IMR-90 (cell line): ENCODE data around the gene PTCSC3. TPM values are rescaled to one million over a fixed set of nuclear protein-coding genes. Genes with fewer than 3 reads are reported as not detected.

ENCODE experiments used
- ATAC-seq: fragments of 200-7000 bp; cut with Tn5 transposase; 2 replicates; pipeline ENCODE4 v1.9.1; 2020; ENCODE audit warnings: low read depth, mild to moderate bottlenecking, moderate library complexity
- BruUV-seq: library from RNA; stranded (reverse); fragments of 400-500 nt; replicated peaks from 2 replicates; lab custom pipeline; 2021; lab: Mats Ljungman, UMichigan
- CTCF ChIA-PET: fragments of 300-600 bp; formaldehyde crosslinking; extraction: SDS; loops from one replicate; lab custom pipeline; 2021; ENCODE audit warnings: antibody characterized with exemption; lab: Yijun Ruan, JAX
- POLR2A ChIA-PET: fragments of 300-600 bp; sonication (Branson Sonifier 250); formaldehyde crosslinking; loops from one replicate; lab custom pipeline; 2022; ENCODE audit warnings: antibody characterized with exemption; ENCODE audit not compliant: unreplicated experiment; lab: Charles Lee
- DNase-seq: peaks from one replicate; pipeline ENCODE4 v3.0.0; 2013
- H2AFZ ChIP-seq: replicated peaks from 2 replicates; pipeline ENCODE3; 2013; ENCODE audit warnings: low read length, mild to moderate bottlenecking; ENCODE audit not compliant: poor library complexity
- H2AK5ac ChIP-seq: 2 replicates; pipeline ENCODE4 v1.6.1; 2013; ENCODE audit warnings: low read depth, low read length, inconsistent platforms
- H2AK9ac ChIP-seq: replicated peaks from 2 replicates; pipeline ENCODE3; 2013; ENCODE audit warnings: mild to moderate bottlenecking, low read depth, low read length, moderate library complexity; ENCODE audit not compliant: poor library complexity
- H2BK120ac ChIP-seq: 2 replicates; pipeline ENCODE4 v1.6.1; 2013; ENCODE audit warnings: low read depth, low read length, inconsistent platforms
- H2BK15ac ChIP-seq: 3 replicates; pipeline ENCODE4 v1.6.1; 2013; ENCODE audit warnings: low read depth, low read length, inconsistent platforms
- H2BK20ac ChIP-seq: 2 replicates; pipeline ENCODE4 v1.6.1; 2013; ENCODE audit warnings: low read depth, mild to moderate bottlenecking, inconsistent platforms, low read length, moderate library complexity
- H2BK5ac ChIP-seq: 2 replicates; pipeline ENCODE4 v1.6.1; 2013; ENCODE audit warnings: mild to moderate bottlenecking, low read depth, low read length, inconsistent platforms; ENCODE audit not compliant: poor library complexity, severe bottlenecking
- H3K14ac ChIP-seq: replicated peaks from 2 replicates; pipeline ENCODE4 v1.6.1; 2013; ENCODE audit warnings: low read depth, low read length, inconsistent platforms
- H3K18ac ChIP-seq: 2 replicates; pipeline ENCODE4 v1.6.1; 2013; ENCODE audit warnings: low read depth, low read length, control low read depth
- H3K23ac ChIP-seq: 2 replicates; pipeline ENCODE4 v1.6.1; 2013; ENCODE audit warnings: low read depth, low read length, inconsistent platforms
- H3K27ac ChIP-seq: 2 replicates; pipeline ENCODE4 v1.5.1; 2013; ENCODE audit warnings: mild to moderate bottlenecking, control low read depth, low read length; ENCODE audit not compliant: insufficient read depth
- H3K27me3 ChIP-seq: 2 replicates; pipeline ENCODE4 v1.6.1; 2013; ENCODE audit warnings: low read length; ENCODE audit not compliant: control insufficient read depth, insufficient read depth
- H3K36me3 ChIP-seq: 2 replicates; pipeline ENCODE4 v1.6.1; 2013; ENCODE audit warnings: low read length, mixed read lengths; ENCODE audit not compliant: control insufficient read depth, insufficient read depth
- H3K4ac ChIP-seq: 2 replicates; pipeline ENCODE4 v1.6.1; 2013; ENCODE audit warnings: low read depth, low read length, inconsistent platforms
- H3K4me1 ChIP-seq: 2 replicates; pipeline ENCODE4 v1.6.1; 2013; ENCODE audit warnings: low read length, mixed read lengths; ENCODE audit not compliant: control insufficient read depth, insufficient read depth
- H3K4me2 ChIP-seq: 2 replicates; pipeline ENCODE4 v1.6.1; 2013; ENCODE audit warnings: low read depth, mild to moderate bottlenecking, control low read depth, low read length, moderate library complexity
- H3K4me3 ChIP-seq: 2 replicates; pipeline ENCODE4 v1.5.1; 2013; ENCODE audit warnings: low read depth, mild to moderate bottlenecking, control low read depth, low read length, moderate library complexity; ENCODE audit not compliant: insufficient read depth
- H3K56ac ChIP-seq: 2 replicates; pipeline ENCODE4 v1.6.1; 2013; ENCODE audit warnings: low read length, inconsistent platforms; ENCODE audit not compliant: insufficient read depth; ENCODE audit errors: extremely low read depth
- H3K79me1 ChIP-seq, 2 experiments: 2 replicates each; pipeline ENCODE4 v1.6.1; 2013; ENCODE audit warnings: low read length in 2 of 2, inconsistent platforms in 1 of 2, low read depth in 1 of 2
- H3K9ac ChIP-seq: 2 replicates; pipeline ENCODE4 v1.6.1; 2013; ENCODE audit warnings: low read depth, low read length, control low read depth
- H3K9me1 ChIP-seq: 2 replicates; pipeline ENCODE4 v1.6.1; 2013; ENCODE audit warnings: low read length, inconsistent platforms; ENCODE audit not compliant: insufficient read depth
- H3K9me3 ChIP-seq: 2 replicates; pipeline ENCODE4 v1.6.1; 2013; ENCODE audit warnings: low read length; ENCODE audit not compliant: control insufficient read depth, insufficient read depth
- H4K20me1 ChIP-seq: 2 replicates; pipeline ENCODE4 v1.6.1; 2013; ENCODE audit warnings: low read length, inconsistent platforms; ENCODE audit not compliant: insufficient read depth
- H4K5ac ChIP-seq: 2 replicates; pipeline ENCODE4 v1.6.1; 2013; ENCODE audit warnings: mild to moderate bottlenecking, low read depth, low read length, control low read depth
- H4K8ac ChIP-seq, 2 experiments: 2 replicates each; pipeline ENCODE4 v1.6.1; 2013; ENCODE audit warnings: low read depth in 2 of 2, low read length in 2 of 2, control low read depth in 1 of 2, inconsistent platforms in 1 of 2
- H4K91ac ChIP-seq: 2 replicates; pipeline ENCODE4 v1.6.1; 2013; ENCODE audit warnings: low read depth, low read length, inconsistent platforms; ENCODE audit not compliant: insufficient read depth
- BHLHE40 ChIP-seq: fragments of 150-350 bp; IDR thresholded peaks from 2 replicates; pipeline ENCODE4 v1.6.1; 2016; ENCODE audit warnings: mild to moderate bottlenecking, low read depth, low read length
- CEBPB ChIP-seq: IDR thresholded peaks from 2 replicates; pipeline ENCODE4 v1.6.1; 2012; ENCODE audit warnings: low read depth, low read length, improper control_type of control experiment
- CHD1 ChIP-seq: IDR thresholded peaks from 2 replicates; pipeline ENCODE4 v1.6.1; 2012; ENCODE audit warnings: low read depth, low read length, improper control_type of control experiment
- FOS ChIP-seq: fragments of 150-350 bp; IDR thresholded peaks from 2 replicates; pipeline ENCODE4 v1.6.1; 2016; ENCODE audit warnings: low read depth, low read length
- MAFK ChIP-seq: IDR thresholded peaks from 2 replicates; pipeline ENCODE4 v1.6.1; 2012; ENCODE audit warnings: low read depth, low read length, improper control_type of control experiment
- MAZ ChIP-seq: IDR thresholded peaks from 2 replicates; pipeline ENCODE4 v1.6.1; 2012; ENCODE audit warnings: low read depth, mild to moderate bottlenecking, low read length, improper control_type of control experiment, moderate library complexity, borderline replicate concordance
- MXI1 ChIP-seq: IDR thresholded peaks from 2 replicates; pipeline ENCODE4 v1.6.1; 2012; ENCODE audit warnings: low read depth, mild to moderate bottlenecking, low read length, moderate library complexity, borderline replicate concordance
- NFE2L2 ChIP-seq: fragments of 150-350 bp; IDR thresholded peaks from 2 replicates; pipeline ENCODE4 v1.6.1; 2016; ENCODE audit warnings: low read depth, mild to moderate bottlenecking, low read length
- POLR2A ChIP-seq: IDR thresholded peaks from 2 replicates; pipeline ENCODE4 v1.6.1; 2012; ENCODE audit warnings: mild to moderate bottlenecking, low read depth, low read length
- RAD21 ChIP-seq: IDR thresholded peaks from 2 replicates; pipeline ENCODE4 v1.6.1; 2012; ENCODE audit warnings: low read length, improper control_type of control experiment
- RCOR1 ChIP-seq: IDR thresholded peaks from 2 replicates; pipeline ENCODE4 v1.6.1; 2012; ENCODE audit warnings: mild to moderate bottlenecking, low read length, improper control_type of control experiment; ENCODE audit not compliant: insufficient replicate concordance
- RFX5 ChIP-seq: IDR thresholded peaks from 2 replicates; pipeline ENCODE4 v1.8.0; 2012; ENCODE audit warnings: low read depth, mild to moderate bottlenecking, low read length, moderate library complexity
- SMC3 ChIP-seq: fragments of 150-350 bp; IDR thresholded peaks from 2 replicates; pipeline ENCODE4 v1.6.1; 2016; ENCODE audit warnings: low read depth, mild to moderate bottlenecking, antibody characterized with exemption, low read length, moderate library complexity
- WGBS, 2 experiments: methylation state at CpG; one replicate each; pipeline versions ENCODE4 v1.1.5 to v1.1.7; 2013; ENCODE audit warnings: missing lambda C conversion rate in 2 of 2; ENCODE audit not compliant: insufficient read length in 1 of 2; ENCODE audit errors: extremely low coverage in 2 of 2; 5-methylcytosine and 5-hydroxymethylcytosine counted together
- dilution Hi-C: fragments of 300-500 bp; cut with HindIII; formaldehyde crosslinking; loops from one replicate; pipeline ENCODE4 v1.14.3; 2018; ENCODE audit warnings: low sequenced_read_pairs; ENCODE audit not compliant: unreplicated experiment
- in situ Hi-C: fragments of 300-500 bp; cut with MboI; formaldehyde crosslinking; loops from 3 replicates; pipeline ENCODE4 v1.14.3; 2019; ENCODE audit warnings: low sequenced_read_pairs, inconsistent platforms, mixed read lengths
- intact Hi-C: fragments of 100-400 bp; cut with micrococcal nuclease; formaldehyde crosslinking; loops from 2 replicates; pipeline ENCODE4 v1.10.0; 2022
- polyA plus RNA-seq, 3 experiments: library from polyadenylated mRNA; depleted of rRNA; stranded (reverse); fragments of >200 nt; gene quantifications; 2 replicates each; pipeline ENCODE4 v1.2.3, GENCODE V29; 2012; ENCODE audit warnings: low replicate concordance in 1 of 3
- total RNA-seq: library from RNA; depleted of rRNA; stranded (reverse); fragments of >200 nt; gene quantifications from 2 replicates; pipeline ENCODE4 v1.2.3, GENCODE V29; 2012
- TF ChIP-seq, protein P1 (sequence below): conservative IDR thresholded peaks from 2 replicates; pipeline ENCODE4 v1.5.1; 2012; ENCODE audit warnings: mild to moderate bottlenecking, low read depth, low read length, improper control_type of control experiment
- TF ChIP-seq, protein P2 (sequence below): fragments of 150-350 bp; IDR thresholded peaks from 2 replicates; pipeline ENCODE4 v1.6.1; 2016; ENCODE audit warnings: low read depth, mild to moderate bottlenecking, low read length, moderate library complexity, borderline replicate concordance
- TF ChIP-seq, protein P3 (sequence below): fragments of 150-350 bp; IDR thresholded peaks from 2 replicates; pipeline ENCODE4 v1.6.1; 2017; ENCODE audit warnings: mild to moderate bottlenecking, antibody characterized with exemption, low read length, low read depth

The PTCSC3 gene
- total and polyA plus RNA-seq, 2 of the 4 experiments (the other 2 are of a cell fraction), result not detected

DNA sequence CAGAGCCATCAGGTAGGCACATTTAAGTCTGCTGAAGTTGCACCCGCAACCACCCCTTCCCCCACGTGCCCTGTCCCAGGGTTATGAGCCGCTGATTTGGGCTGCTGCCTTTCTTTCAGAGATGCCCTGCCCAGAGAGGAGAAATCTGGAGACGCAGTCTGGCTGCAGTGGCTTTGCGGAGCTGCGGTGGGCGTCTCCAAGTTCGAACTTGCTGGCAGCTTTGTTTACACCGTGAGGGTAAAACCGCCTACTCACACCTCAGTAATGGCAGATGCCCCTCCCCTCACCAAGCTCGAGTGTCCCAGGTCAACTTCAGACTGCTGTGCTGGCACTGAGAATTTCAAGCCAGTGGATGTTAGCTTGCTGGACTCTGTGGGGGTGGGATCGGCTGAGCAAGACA lies 14.7 kb downstream of the PTCSC3 start:
- dilution Hi-C loops, result no loop called here
- Histone ChIP-seq H3K18ac (no peak overlapping the region), H3K27me3 (peaks cover 4% of the 10 kb centered on the region), H3K79me1 (no peaks in the 10 kb centered on the region), H2AK5ac (no peak overlapping the region), H4K20me1 (no peaks in the 10 kb centered on the region), H3K23ac (no peak overlapping the region), H3K4ac (no peak overlapping the region), H3K4me1 (no peaks in the 10 kb centered on the region), H2AFZ (no peak overlapping the region), H4K8ac (no peak overlapping the region), H2BK20ac (no peak overlapping the region), H3K9me1 (no peaks in the 10 kb centered on the region), H2BK15ac (no peak overlapping the region), H3K36me3 (no peaks in the 10 kb centered on the region), H4K5ac (no peak overlapping the region), H3K4me3 (no peak overlapping the region), H3K9me3 (no peaks in the 10 kb centered on the region), H3K4me2 (no peak overlapping the region), H3K9ac (no peak overlapping the region), H3K56ac (no peak overlapping the region), H3K14ac (no peak overlapping the region), H3K27ac (no peak overlapping the region), H2BK120ac (no peak overlapping the region), H2AK9ac (no peak overlapping the region), H4K91ac (no peak overlapping the region), H2BK5ac (no peak overlapping the region)
- in situ Hi-C loops, result no loop called here
- CTCF ChIA-PET, result no interaction called here
- WGBS, 2 experiments, result 72% methylated on average over 2 of the region's 12 CpGs; no CpG with 5 or more reads in 1 of the 2 experiments
- POLR2A ChIA-PET, result no interaction called here
- TF ChIP-seq NFE2L2 (no peak), RCOR1 (no peak), RAD21 (no peak), CHD1 (no peak), MAFK (no peak), MXI1 (no peak), FOS (no peak), RFX5 (no peak), MAZ (no peak), POLR2A (no peak), SMC3 (no peak), BHLHE40 (no peak), CEBPB (no peak)
- TF ChIP-seq, protein P1, sequence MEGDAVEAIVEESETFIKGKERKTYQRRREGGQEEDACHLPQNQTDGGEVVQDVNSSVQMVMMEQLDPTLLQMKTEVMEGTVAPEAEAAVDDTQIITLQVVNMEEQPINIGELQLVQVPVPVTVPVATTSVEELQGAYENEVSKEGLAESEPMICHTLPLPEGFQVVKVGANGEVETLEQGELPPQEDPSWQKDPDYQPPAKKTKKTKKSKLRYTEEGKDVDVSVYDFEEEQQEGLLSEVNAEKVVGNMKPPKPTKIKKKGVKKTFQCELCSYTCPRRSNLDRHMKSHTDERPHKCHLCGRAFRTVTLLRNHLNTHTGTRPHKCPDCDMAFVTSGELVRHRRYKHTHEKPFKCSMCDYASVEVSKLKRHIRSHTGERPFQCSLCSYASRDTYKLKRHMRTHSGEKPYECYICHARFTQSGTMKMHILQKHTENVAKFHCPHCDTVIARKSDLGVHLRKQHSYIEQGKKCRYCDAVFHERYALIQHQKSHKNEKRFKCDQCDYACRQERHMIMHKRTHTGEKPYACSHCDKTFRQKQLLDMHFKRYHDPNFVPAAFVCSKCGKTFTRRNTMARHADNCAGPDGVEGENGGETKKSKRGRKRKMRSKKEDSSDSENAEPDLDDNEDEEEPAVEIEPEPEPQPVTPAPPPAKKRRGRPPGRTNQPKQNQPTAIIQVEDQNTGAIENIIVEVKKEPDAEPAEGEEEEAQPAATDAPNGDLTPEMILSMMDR, result no peak
- TF ChIP-seq, protein P2, sequence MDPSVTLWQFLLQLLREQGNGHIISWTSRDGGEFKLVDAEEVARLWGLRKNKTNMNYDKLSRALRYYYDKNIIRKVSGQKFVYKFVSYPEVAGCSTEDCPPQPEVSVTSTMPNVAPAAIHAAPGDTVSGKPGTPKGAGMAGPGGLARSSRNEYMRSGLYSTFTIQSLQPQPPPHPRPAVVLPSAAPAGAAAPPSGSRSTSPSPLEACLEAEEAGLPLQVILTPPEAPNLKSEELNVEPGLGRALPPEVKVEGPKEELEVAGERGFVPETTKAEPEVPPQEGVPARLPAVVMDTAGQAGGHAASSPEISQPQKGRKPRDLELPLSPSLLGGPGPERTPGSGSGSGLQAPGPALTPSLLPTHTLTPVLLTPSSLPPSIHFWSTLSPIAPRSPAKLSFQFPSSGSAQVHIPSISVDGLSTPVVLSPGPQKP, result no peak
- TF ChIP-seq, protein P3, sequence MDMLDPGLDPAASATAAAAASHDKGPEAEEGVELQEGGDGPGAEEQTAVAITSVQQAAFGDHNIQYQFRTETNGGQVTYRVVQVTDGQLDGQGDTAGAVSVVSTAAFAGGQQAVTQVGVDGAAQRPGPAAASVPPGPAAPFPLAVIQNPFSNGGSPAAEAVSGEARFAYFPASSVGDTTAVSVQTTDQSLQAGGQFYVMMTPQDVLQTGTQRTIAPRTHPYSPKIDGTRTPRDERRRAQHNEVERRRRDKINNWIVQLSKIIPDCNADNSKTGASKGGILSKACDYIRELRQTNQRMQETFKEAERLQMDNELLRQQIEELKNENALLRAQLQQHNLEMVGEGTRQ, result no peak
- intact Hi-C loops, result no loop called here
- DNase-seq, result no peak
- BruUV-seq, result no TSS peak
- no peak for ATAC-seq
